Left lung (tissue), 10 donors: Measurements from ENCODE around the gene RAB12. TPM values are rescaled to one million over a fixed set of nuclear protein-coding genes. Genes with fewer than 3 reads are reported as not detected.

Experiments
- ATAC-seq: fragments of 200-7000 bp; cut with Tn5 transposase; one replicate; pipeline ENCODE4 v1.9.1; 2020; ENCODE audit warnings: moderate library complexity
- DNase-seq, 4 donors: peaks; one replicate each; pipeline ENCODE4 v3.0.0-alpha.2; 2013 to 2020
- H3K27ac ChIP-seq, 2 donors: fragments of 200-600 bp; sonication (generic) in 1 of 2; one replicate each; pipeline versions ENCODE4 v1.5.0 to v1.8.0; 2020 to 2021
- H3K27me3 ChIP-seq, 2 donors: fragments of 200-600 bp; sonication (generic) in 1 of 2; one replicate each; pipeline versions ENCODE4 v1.5.0 to v1.8.0; 2020 to 2021
- H3K36me3 ChIP-seq, 2 donors: fragments of 200-600 bp; sonication (generic) in 1 of 2; one replicate each; pipeline versions ENCODE4 v1.5.0 to v1.8.0; 2020 to 2021
- H3K4me1 ChIP-seq, 2 donors: fragments of 200-600 bp; one replicate each; pipeline ENCODE4 v1.8.0; 2021
- H3K4me3 ChIP-seq, 2 donors: fragments of 200-600 bp; sonication (generic) in 1 of 2; one replicate each; pipeline versions ENCODE4 v1.5.0 to v1.8.0; 2020 to 2021; ENCODE audit warnings: mild to moderate bottlenecking in 1 of 2
- H3K9me3 ChIP-seq, 2 donors: fragments of 200-600 bp; sonication (generic) in 1 of 2; one replicate each; pipeline versions ENCODE4 v1.5.0 to v1.8.0; 2020 to 2021
- CTCF ChIP-seq, 2 donors: fragments of 200-600 bp; sonication (generic) in 1 of 2; IDR thresholded peaks; one replicate each; pipeline versions ENCODE4 v1.5.0 to v1.8.0; 2021; ENCODE audit warnings: antibody characterized with exemption in 2 of 2
- intact Hi-C, 2 donors: fragments of 100-400 bp; cut with DNase I; formaldehyde crosslinking; loops; one replicate each; pipeline versions ENCODE4 v1.11.2 to v1.14.2; 2022
- polyA plus RNA-seq, 6 donors: library from polyadenylated mRNA; unstranded; fragments of 120-200 nt; gene quantifications; one replicate each; pipeline ENCODE4 v1.2.1, GENCODE V29; 2013; ENCODE audit not compliant: insufficient read length in 6 of 6
- total RNA-seq, 2 donors: library from RNA; stranded (reverse); fragmentation: NEBNext Ultra II Directional; extraction: Animal tissue kit (Norgen Biotek cat#: 25700); gene quantifications; one replicate each; pipeline ENCODE4 v1.2.1, GENCODE V29; 2021
- donor health status: DM: no; HTN: yes; CAD: no.
- donor health status: DM: no; HTN: no; CAD: no.

Gene RAB12
- total and polyA plus RNA-seq, 8 donors: 41.4 to 60.0 (median 51.3) TPM

- no peak for DNase-seq
- TF ChIP-seq CTCF (IDR thresholded peaks at IDR 0.05): no peak
- Histone ChIP-seq H3K27me3 (peaks cover 3 to 5% of the 10 kb centered on the region in 2 donors), H3K36me3 (no peaks in the 10 kb centered on the region), H3K27ac (no peak overlapping the region), H3K4me1 (no peaks in the 10 kb centered on the region), H3K9me3 (no peaks in the 10 kb centered on the region), H3K4me3 (no peak overlapping the region)
- ATAC-seq: no peak
- intact Hi-C loops: no loop called here
Observed at GRCh38 chr18:8657050-8657820, 48.0 kb downstream of the RAB12 start.

GRCh38 chr18:8657873-8658470 is 48.7 kb downstream of the RAB12 start:
- no peaks in the 10 kb centered on the region for H3K36me3 ChIP-seq
- DNase-seq: no peak
- ATAC-seq: no peak
- intact Hi-C loops: no loop called here
- no peaks in the 10 kb centered on the region for H3K4me1 ChIP-seq
- H3K27ac ChIP-seq: no peak overlapping the region
- peaks cover 3 to 6% of the 10 kb centered on the region in 2 donors for H3K27me3 ChIP-seq
- TF ChIP-seq CTCF (IDR thresholded peaks at IDR 0.05): no peak
- no peak overlapping the region for H3K4me3 ChIP-seq
- no peaks in the 10 kb centered on the region for H3K9me3 ChIP-seq

GRCh38 chr18:8658858-8659485 is 49.7 kb downstream of the RAB12 start:
- no peak overlapping the region for H3K27ac ChIP-seq
- no peak overlapping the region for H3K4me3 ChIP-seq
- TF ChIP-seq CTCF (IDR thresholded peaks at IDR 0.05): no peak
- H3K36me3 ChIP-seq: no peaks in the 10 kb centered on the region
- no peak for ATAC-seq
- no peaks in the 10 kb centered on the region for H3K9me3 ChIP-seq
- DNase-seq: no peak
- intact Hi-C loops: no loop called here
- H3K27me3 ChIP-seq: peaks cover 3 to 6% of the 10 kb centered on the region in 2 donors
- H3K4me1 ChIP-seq: no peaks in the 10 kb centered on the region

GRCh38 chr18:8659609-8660242 is 50.5 kb downstream of the RAB12 start:
- DNase-seq: no peak
- Histone ChIP-seq H3K27ac (no peak overlapping the region), H3K27me3 (peaks cover 0 to 6% of the 10 kb centered on the region in 2 donors), H3K9me3 (no peaks in the 10 kb centered on the region), H3K4me3 (no peak overlapping the region), H3K4me1 (no peaks in the 10 kb centered on the region), H3K36me3 (no peaks in the 10 kb centered on the region)
- intact Hi-C loops: no loop called here
- no peak for TF ChIP-seq CTCF (IDR thresholded peaks at IDR 0.05)
- ATAC-seq: peak; percentile 15

GRCh38 chr18:8660316-8660715 is 51.1 kb downstream of the RAB12 start:
- H3K27me3 ChIP-seq: peaks cover 0 to 6% of the 10 kb centered on the region in 2 donors
- intact Hi-C loops: no loop called here
- no peak overlapping the region for H3K4me3 ChIP-seq
- no peak overlapping the region for H3K27ac ChIP-seq
- DNase-seq (no peak), ATAC-seq (no peak)
- no peaks in the 10 kb centered on the region for H3K36me3 ChIP-seq
- H3K4me1 ChIP-seq: no peaks in the 10 kb centered on the region
- H3K9me3 ChIP-seq: no peaks in the 10 kb centered on the region
- TF ChIP-seq CTCF (IDR thresholded peaks at IDR 0.05): no peak
